HG03175 (cell line): Measurements from ENCODE around the gene TBCEL.
"Not testable (repeated sequence)": the region's sequence is repeated elsewhere in the genome, so short reads cannot be mapped to it uniquely, and the experiment has no call there.

Experiments used
- ATAC-seq: cut with Tn5 transposase; IDR thresholded peaks from one replicate; pipeline ENCODE4 v1.9.1; 2021; ENCODE audit warnings: mild to moderate bottlenecking, moderate library complexity; ENCODE audit not compliant: unreplicated experiment

The TBCEL gene, protein sequence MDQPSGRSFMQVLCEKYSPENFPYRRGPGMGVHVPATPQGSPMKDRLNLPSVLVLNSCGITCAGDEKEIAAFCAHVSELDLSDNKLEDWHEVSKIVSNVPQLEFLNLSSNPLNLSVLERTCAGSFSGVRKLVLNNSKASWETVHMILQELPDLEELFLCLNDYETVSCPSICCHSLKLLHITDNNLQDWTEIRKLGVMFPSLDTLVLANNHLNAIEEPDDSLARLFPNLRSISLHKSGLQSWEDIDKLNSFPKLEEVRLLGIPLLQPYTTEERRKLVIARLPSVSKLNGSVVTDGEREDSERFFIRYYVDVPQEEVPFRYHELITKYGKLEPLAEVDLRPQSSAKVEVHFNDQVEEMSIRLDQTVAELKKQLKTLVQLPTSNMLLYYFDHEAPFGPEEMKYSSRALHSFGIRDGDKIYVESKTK

DNA sequence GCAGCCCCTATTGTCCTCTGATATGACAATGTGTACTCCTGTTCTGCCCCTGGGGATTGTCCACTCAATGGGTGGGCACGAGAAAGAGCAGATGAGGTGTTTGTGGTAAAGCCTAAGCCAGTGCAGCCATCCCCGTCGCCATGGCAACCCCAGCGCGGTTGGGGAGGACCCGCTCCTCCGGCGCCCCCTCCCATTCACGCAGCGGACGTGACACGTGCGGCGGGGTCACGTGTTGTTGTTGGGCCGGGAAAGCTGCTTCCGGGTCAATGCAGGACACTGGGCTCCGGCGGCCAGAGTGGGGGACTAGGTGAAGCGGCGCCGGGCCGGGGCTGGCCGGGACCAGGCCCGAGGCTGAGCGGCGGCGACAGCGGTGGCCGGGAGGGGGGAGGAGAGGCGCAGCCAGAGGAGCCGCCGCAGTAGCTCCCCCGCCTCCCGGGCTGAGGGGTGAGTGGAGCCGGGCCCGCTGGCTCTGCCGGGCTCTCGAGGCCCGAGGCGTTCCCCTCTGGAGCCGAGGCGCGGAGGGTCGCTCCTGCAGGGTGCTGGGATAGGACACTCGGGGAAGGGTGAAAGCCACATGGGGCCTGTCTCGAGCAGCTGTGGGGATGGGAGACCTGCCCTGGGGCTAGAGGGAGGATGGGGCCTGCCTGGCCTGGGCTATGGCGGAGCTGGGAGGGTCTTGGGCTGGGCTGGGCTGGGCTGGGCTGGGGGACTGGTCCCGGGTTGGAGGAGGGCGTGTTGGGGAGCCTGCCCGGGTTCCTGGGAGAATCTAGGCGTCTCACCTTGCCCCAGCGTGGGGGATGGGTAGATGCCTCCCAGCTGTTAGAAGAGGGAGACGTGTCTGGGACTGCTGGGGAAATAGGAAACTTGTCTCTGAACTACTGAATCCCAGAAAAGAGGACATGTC lies at the start of gene TBCEL:
TSS of gene TBCEL (plus strand) at position 255 of the 904 bp plus-strand sequence. CDS start 21,589 bp downstream, outside the sequence.
- ATAC-seq = peak; percentile 92

DNA sequence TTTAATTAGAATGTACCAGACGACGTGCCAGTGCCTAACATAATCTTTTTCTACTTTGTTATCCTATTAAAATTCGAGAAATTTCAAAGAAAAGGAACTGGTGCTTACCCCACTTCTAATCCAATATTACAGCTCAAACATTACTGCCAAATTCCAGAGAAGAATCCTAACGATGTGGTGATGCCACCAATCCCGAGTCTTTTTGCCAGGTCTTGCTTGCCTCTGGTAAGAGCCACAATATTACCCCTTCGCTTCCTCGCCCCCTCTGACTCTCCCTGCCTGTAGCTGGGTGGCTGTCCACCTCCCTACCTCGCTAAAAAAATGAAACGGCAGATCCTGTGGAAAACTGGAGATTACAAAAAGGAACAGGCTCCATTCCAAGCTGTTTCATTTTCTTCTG lies 49.4 kb upstream of the TBCEL start:
- no peak for ATAC-seq

DNA sequence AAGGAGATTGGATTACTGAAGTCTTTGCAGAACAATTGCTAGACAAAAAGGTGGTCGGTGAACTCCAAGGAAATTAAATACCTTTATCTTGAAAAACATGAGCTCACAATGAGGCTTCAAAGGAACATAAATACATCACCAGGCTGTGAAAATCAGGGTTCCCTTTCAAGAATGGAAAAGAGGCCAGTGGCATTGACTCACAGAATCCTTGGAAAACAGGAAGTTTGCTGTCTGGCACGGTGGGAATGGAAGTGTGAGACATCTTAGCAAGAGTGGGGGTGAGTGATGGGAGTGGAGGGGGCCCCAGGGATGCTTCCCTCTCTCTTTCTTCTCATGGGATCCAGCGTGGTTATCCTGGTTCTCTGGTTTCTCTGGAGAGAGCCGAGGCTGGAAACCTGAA lies 48.9 kb upstream of the TBCEL start:
- ATAC-seq = no peak

DNA sequence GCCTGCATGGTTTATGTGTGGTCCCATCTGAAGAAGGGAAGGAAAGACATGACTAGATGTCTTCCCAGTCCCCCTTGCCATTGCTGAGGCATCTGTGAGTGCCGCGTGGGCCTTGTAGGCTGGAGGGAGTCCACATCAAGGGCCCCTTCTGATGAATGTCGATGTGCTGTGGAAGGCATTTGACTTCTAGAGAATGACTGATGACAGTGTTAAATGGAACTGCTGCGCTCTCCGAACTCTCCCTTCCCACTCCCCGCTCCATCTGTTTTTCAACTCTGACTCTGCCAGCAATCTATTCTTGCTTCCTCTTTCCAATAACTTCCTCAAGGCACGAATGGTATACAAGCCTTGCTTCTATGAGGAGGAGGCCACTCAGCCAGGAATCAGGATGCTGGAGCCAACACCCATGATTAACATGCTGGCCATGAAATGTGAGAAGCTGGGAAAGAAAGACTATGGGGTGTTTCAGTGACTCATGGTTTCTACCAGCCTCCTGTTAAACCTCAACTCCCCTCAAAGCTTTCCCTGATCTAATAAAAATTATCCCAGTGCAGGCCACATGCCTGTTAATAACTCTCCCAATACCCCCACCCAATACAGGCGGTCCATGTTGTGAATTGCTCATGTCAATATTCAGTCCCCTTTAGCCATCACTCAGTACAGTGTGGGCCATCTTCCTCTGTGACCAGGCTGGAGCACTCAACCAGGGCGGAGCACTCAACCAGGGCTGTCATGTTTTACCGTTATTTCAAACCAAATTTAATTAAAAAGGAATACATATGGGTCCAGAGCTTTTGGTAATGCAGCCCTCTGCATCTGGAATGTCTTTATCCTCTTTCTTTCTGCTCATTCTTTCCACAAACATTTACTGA lies 46.4 kb upstream of the TBCEL start:
- no peak for ATAC-seq

DNA sequence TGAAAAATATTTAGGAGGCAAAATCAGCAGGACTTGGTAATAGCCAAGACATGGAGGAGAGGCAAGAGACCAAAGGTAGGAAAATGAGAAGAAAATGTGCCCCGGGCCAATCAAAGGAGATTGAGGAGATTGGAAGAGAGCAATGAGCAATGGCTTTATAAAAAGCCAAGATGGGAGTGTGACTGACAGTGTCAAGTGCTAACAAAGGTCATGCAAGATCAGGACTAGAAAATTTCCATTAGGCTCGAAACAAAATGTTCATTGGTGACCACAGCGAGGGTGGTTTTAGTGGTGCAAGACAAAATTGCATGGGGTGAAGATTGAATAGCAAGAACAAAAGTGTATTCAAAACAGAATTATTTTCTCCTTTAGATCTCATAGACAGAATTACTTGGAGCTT lies 45.2 kb upstream of the TBCEL start:
- ATAC-seq = no peak

DNA sequence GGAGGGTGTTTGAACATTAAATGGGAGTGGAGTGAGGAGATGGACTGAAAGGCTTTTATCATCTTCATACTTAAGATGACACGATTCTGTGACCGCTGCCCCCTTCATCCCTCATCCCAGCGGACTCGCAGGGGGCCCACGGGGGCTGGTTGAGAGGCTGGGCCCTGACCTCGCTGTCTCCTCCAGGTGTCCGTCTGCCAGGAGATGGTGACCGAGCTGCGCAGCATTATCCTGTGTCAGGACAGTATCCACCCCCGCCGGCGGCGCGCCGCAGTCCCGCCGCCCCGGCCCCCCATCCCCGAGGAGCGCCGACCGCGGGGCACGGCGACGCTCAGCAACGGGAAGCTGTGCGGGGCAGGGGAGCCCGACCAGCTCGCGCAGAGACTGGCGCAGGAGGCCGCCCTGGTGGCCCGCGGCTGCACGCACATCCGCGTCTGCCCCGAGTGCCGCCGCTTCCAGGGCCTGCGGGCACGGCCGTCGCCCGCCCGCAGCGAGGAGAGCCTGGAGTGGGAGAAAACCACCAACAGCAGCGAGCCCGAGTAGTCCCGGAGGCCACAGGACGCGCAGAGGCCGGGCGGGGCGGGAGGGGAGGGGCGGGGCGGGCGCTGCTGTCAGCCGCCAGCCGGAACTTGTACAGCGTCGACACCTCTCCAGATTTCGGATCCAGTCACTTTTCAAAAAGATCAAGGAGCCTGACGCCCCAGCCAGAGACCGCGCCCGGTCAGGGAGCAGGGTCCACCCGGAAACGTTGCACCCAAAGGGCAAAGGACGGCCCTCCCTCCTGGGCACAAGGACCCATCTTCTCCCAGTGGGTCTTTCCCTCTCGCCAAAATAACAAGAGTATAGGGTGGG lies 38.0 kb upstream of the TBCEL start:
- peak; percentile 61 for ATAC-seq

DNA sequence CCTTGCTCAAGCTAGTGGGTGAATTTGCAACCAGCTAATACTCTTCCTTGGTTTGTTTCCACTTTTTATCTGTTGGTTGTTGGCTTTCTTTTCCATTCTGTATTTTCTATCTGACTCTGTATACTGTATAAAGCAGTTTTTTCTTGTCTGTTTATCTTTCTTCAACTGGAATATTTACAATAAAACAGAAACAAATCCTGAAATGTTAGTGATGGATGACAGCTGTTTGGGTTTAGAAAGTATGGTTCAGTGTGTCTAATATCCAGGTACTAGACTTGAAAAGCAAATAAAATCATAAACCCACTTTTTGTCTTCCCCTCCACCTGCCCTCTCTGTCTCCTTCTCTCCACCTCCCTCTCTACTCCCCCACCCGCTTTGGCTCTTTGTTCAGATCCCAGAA lies 35.3 kb upstream of the TBCEL start:
- ATAC-seq = no peak

DNA sequence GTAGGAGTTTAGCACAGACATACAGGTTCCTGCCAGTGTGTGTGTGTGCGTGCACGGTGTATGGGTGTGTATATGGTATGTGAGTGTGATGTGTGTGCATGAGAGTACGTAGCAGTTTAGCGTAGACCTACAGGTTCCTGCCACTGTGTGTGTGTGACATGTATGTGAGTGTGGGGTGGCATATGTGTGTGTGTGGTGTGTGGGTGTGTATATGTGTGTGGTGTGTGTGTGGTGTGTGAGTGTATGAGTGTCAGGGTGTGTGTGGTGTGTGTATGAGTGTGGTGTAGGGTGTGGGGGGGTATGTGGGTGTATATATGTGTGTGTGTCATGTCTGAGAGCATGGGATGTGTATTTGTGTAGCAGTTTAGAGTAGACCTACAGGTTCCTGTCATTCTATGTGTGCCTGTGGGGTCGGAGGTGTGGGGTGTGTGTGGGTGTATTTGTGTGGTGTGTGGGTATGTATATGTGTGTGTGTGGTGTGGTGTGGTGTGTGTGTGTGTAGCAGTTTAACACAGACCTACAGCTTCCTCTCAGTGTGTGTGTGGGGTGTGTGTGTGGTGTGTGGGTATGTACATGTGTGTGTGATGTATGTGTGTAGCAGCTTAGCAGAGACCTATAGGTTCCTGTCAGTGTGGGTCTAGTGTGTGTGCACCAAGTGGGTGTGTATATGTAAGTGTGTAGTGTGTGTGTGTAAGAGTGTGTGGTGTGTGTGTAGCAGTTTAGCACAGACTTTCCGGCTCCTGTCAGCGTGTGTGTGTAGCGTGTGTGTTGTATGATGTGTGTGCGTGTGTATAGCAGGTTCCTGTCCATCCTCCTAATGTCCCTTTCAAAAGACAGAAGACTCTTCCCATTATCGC lies 31.8 kb upstream of the TBCEL start:
- no peak for ATAC-seq

DNA sequence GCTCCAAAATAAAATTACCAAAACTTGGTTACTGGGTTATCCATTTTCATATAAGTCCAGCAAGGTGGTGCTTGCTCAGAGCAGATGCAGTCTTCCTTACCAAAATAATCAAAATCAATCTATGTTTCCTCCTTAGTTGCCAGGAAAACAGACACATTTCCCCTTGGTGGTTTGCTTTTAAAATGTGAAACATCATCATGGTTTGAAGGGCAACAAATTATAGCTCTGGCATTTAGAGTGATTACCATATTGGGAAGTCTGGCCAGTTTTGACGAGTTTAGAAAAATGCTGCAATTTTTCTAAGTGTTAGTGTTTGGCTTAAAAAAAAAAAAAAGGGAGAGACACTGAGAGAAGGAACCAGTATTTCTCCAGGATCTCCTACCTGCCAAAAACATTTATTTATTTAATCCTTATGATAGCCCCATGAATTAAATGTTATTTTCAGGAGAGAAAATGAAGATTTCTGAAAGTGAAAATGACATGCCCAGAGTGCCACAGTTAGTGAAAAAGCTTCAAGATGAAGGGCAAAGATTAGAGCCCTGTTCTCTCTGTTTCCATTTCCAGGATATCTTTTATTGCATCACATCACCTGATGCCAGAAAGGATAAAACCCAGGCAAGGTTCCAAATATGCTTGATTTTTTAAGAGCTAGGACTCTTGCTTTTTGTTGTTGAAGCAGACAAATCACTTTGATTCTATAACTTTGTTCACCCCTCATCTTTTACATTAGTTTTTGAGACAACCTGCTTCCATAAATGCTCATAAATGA lies 29.6 kb upstream of the TBCEL start:
- ATAC-seq = no peak

DNA sequence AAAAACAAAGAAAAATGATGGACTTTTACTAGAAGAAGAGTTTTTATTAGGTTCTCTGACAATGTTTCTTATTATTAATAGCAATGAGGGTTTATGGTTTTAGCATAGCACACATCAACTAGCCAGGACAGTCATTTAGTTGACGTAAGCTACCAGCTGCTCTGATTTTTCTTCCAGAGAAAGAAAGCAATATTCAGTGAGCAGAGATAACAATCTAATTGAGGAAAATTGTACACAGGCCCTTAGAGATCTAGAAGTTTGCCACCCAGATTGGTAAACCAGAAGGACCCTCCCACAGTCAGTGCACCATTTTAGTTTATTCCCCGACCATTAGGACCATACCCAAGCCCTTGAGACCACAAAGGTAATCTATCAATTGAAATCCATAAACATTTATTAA lies 28.7 kb upstream of the TBCEL start:
- no peak for ATAC-seq

DNA sequence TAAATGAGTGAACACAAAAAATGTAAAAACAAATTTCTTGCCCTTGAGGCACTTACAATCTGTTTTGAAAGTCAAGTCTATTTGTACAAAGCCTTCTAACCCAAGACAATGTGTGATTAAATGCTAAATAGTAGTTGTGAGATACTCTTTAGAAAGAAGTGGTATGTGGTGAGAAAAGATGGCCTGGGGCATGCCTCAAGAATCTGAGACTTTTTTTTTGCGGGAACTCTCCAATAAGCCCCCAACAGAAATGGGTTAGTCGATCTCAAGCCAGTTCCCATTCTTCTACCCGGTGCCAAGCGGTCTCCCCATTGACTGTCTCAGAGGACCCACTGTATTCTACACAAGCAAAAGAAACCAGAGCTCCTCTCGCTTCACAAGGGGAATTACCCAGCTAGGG lies 26.9 kb upstream of the TBCEL start:
- ATAC-seq = no peak

DNA sequence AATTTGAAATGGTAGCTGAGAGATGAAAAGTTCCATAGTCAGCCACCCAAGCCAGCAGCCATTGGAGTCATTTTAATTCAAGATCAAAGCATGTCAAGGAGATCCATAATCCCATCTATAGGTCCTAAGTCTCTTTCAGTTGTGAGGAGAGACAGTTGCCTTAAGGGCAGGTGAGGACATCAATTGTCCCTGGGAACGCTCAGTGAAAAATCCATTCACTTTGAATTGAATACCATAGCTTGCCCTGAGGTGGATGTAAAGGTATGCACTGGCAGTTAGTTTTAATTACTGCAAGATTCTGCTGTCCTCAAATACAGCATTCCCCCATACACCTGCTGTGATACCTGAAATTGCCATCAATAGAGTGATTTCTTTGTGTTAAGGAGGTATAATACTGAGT lies 25.3 kb upstream of the TBCEL start:
- ATAC-seq = no peak

DNA sequence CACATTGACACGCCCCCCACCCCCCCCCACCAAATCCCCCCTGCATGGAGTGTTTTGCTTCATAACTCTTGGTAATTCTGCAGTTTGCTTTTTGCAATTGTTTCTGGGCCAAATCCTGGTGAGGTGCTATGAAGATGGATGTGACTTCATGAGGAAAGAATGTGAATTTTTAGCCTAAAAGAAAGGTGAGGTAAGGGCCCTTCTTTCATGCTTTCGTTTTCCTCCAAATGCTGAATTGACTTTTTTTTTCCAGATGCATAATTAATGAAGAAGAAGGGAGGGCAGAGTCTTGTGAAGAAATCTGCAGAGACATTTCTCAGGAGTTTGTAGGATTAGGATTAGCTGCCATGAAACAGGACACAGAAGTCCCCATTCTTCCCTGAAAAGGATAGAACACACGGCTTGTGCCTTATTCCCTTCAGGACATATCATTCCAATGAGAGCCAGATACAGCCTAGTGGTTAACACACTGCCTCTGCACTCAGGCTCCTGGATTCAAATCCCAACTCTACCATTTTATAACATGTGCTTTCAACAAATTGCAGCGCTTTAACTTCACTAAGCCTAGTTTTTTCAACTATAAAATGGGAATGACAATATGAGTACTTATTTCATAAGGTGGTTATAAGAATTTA lies 19.6 kb upstream of the TBCEL start:
- ATAC-seq = no peak

DNA sequence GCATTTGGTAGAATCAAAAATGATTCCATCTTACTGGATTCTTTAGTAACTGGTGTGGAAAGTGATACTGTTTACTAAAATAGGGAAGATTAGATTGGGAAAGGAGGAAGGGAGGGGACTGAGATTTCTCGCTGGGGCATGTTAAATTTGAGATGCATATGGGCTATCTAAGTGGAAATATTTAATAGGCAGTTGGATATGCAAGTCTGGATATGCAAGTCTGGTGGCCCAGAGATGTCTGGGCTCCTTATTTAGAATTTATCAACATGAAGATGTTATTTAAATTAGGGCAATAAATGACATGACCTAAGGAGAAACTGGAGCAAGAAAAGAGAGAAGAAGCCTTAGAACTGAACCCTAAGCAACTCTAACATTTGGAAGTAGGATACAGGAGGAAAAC lies 17.0 kb upstream of the TBCEL start:
- ATAC-seq = no peak

DNA sequence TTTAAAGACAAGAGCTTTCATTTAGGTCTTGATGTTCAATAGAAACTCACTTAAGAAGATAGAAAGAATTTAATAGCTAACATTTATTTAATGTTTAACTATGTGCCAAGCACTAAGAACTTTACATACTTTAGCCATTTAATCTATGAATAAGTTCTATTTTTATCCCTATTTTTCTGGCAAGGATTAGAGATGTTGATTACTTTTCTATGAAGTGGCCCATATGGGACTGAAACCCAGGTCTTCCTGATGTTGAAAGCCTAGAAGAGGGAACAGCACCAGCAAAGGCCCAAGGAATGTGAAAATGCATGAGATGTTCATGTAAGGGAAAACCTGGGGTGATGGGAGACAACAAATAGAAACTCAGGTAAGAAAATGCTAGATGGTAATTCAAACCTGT lies 15.4 kb upstream of the TBCEL start:
- ATAC-seq = no peak

DNA sequence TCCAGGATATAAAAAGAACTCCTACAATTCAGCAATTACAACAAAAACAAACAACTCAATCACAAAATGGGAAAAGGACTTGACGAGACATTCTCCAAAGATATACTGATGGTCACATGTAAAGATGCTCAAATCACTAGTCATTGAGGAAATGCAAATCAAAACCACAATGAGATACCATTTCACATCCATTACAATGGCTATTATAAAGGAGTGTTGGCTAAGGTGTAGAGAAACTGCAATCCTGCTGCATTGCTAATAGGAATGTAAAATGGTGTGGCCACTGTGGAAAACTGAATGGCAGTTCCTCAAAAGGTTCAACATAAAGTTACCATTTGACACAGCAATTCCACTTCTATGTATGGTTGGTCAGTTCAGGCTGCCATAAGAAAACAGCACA lies 11.8 kb upstream of the TBCEL start:
- no peak for ATAC-seq

DNA sequence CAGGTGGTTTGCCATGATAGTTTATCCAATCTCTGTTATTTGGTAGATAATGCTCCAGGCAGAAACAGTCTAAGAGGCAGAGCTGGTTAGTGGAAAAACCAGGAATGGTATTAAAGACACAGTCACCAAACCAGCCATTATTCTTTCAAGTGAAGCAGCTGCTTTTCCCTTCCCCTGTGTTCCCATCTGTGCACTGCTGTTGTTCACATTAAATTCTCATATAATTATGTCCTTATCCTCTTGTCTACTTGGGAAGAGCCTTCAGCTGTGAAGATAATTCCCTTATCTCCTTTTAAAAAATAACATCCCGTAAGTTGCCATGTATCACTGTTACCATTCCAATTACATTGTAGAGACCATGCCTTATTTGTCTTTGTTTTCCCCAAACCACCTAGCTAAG lies 5.2 kb upstream of the TBCEL start:
- ATAC-seq = no peak

DNA sequence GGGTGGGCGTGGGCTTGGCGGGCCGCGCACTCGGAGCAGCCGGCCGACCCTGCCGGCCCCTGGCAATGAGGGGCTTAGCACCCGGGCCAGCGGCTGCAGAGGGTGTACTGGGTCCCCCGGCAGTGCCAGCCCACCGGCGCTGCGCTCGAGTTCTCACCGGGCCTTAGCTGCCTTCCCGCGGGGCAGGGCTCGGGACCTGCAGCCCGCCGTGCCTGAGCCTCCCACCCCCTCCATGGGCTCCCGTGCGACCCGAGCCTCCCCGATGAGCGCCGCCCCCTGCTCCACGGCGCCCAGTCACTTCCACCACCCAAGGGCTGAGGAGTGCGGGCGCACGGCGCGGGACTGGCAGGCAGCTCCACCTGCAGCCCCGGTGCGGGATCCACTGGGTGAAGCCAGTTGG lies 2.2 kb upstream of the TBCEL start:
- ATAC-seq = not testable (repeated sequence)
